Gastrocnemius medialis (tissue), 4 donors: Measurements from ENCODE around the gene RASGEF1C. TPM values are rescaled to one million over a fixed set of nuclear protein-coding genes. Genes with fewer than 3 reads are reported as not detected.

Source experiments
- ATAC-seq, 2 donors: fragments of 150-250 bp; one replicate each; pipeline ENCODE4 v1.9.1; 2016
- DNase-seq, 2 donors: peaks; one replicate each; pipeline ENCODE4 v3.0.0-alpha.2; 2019
- H3K27ac ChIP-seq, 4 donors: fragments of 200-600 bp; sonication (generic); 1 replicate in 1 of 4; 2 replicates in 3 of 4; pipeline ENCODE4 v1.5.1; 2016 to 2018; ENCODE audit warnings: mild to moderate bottlenecking in 2 of 4, moderate library complexity in 1 of 4
- H3K27me3 ChIP-seq, 3 donors: fragments of 200-600 bp; sonication (generic) in 2 of 3; 1 replicate in 1 of 3; 2 replicates in 2 of 3; pipeline versions ENCODE4 v1.5.1 to v1.6.0; 2016 to 2019; ENCODE audit warnings: mild to moderate bottlenecking in 1 of 3, moderate library complexity in 1 of 3
- H3K36me3 ChIP-seq, 2 donors: fragments of 200-600 bp; sonication (generic) in 1 of 2; one replicate each; pipeline ENCODE4 v1.5.1; 2017 to 2018
- H3K4me1 ChIP-seq, 2 donors: fragments of 200-600 bp; sonication (generic) in 1 of 2; one replicate each; pipeline ENCODE4 v1.5.1; 2016 to 2017; ENCODE audit warnings: mild to moderate bottlenecking in 2 of 2
- H3K4me3 ChIP-seq, 4 donors: fragments of 200-600 bp; sonication (generic) in 3 of 4; 1 replicate in 1 of 4; 2 replicates in 3 of 4; pipeline ENCODE4 v1.5.1; 2016 to 2019; ENCODE audit warnings: mild to moderate bottlenecking in 2 of 4
- H3K9me3 ChIP-seq, 3 donors: fragments of 200-600 bp; sonication (generic) in 2 of 3; 1 replicate in 1 of 3; 2 replicates in 2 of 3; pipeline ENCODE4 v1.5.1; 2016 to 2019
- POLR2A ChIP-seq, 2 donors: fragments of 450-650 bp; IDR thresholded peaks; one replicate each; pipeline ENCODE4 v1.6.1; 2017; ENCODE audit warnings: antibody characterized with exemption in 2 of 2, mild to moderate bottlenecking in 2 of 2, moderate library complexity in 2 of 2
- in situ Hi-C, 4 donors: fragments of 200-750 bp; cut with MboI; loops; one replicate each; pipeline versions ENCODE4 v1.15.0 to v1.8.0; 2017; ENCODE audit warnings: low sequenced_read_pairs in 4 of 4
- intact Hi-C: fragments of 100-400 bp; cut with DNase I; formaldehyde crosslinking; loops from one replicate; pipeline ENCODE4 v1.15.1; 2023; ENCODE audit warnings: low total_unique reads
- total RNA-seq, 4 donors: library from RNA; depleted of rRNA; stranded (reverse); fragments of >200 nt; gene quantifications; one replicate each; pipeline versions ENCODE4 v1.1.0 to v1.2.3, GENCODE V29; 2016
- TF ChIP-seq, protein P1 (sequence below), 5 experiments: fragments of 450-650 bp in 3 of 5; fragments of 200-600 bp in 2 of 5; sonication (generic) in 2 of 5; IDR thresholded peaks in 4 of 5; conservative IDR thresholded peaks in 1 of 5; 1 replicate in 4 of 5; 2 replicates in 1 of 5; pipeline ENCODE4 v1.5.1; 2016 to 2019; ENCODE audit warnings: antibody characterized with exemption in 5 of 5, mild to moderate bottlenecking in 3 of 5, moderate library complexity in 3 of 5

Gene RASGEF1C
- total RNA-seq, 4 donors from 2014 or later, result not detected

DNA sequence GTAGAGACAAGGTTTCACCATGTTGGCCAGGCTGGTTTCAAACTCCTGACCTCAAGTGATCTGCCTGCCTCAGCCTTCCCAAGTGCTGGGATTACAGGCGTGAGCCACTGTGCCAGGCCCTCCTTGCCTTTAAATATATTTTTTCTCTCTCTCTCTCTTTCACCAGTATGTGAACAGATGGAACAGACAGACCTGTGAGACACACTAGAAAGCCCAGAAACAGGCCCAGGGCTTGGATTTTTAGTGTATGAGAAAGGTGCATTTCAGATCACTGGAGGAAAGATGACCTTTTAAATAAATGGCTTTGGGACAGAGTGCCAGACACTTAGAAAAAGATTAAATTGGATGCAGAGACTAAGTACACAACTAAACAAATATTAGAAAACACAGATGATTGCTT lies 3.1 kb downstream of the RASGEF1C start:
- in situ Hi-C loops, result no loop called here
- H3K27ac ChIP-seq, result no peak overlapping the region
- intact Hi-C loops, result loop anchor here (5.0 kb wide), 1 partner anchor 79 kb away; no protein-coding TSS in a partner anchor
- ATAC-seq (no peak), DNase-seq (no peak)
- H3K27me3 ChIP-seq, result peaks cover 14 to 19% (median 18%) of the 10 kb centered on the region in 3 donors
- no peaks in the 10 kb centered on the region for H3K4me1 ChIP-seq
- H3K4me3 ChIP-seq, result no peak overlapping the region
- H3K36me3 ChIP-seq, result no peaks in the 10 kb centered on the region
- TF ChIP-seq POLR2A (IDR thresholded peaks at IDR 0.05), result no peak
- TF ChIP-seq, protein P1, sequence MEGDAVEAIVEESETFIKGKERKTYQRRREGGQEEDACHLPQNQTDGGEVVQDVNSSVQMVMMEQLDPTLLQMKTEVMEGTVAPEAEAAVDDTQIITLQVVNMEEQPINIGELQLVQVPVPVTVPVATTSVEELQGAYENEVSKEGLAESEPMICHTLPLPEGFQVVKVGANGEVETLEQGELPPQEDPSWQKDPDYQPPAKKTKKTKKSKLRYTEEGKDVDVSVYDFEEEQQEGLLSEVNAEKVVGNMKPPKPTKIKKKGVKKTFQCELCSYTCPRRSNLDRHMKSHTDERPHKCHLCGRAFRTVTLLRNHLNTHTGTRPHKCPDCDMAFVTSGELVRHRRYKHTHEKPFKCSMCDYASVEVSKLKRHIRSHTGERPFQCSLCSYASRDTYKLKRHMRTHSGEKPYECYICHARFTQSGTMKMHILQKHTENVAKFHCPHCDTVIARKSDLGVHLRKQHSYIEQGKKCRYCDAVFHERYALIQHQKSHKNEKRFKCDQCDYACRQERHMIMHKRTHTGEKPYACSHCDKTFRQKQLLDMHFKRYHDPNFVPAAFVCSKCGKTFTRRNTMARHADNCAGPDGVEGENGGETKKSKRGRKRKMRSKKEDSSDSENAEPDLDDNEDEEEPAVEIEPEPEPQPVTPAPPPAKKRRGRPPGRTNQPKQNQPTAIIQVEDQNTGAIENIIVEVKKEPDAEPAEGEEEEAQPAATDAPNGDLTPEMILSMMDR (IDR thresholded peaks at IDR 0.05 in 4 of 5, conservative IDR thresholded peaks at IDR 0.05 in 1 of 5), result no peak
- no peaks in the 10 kb centered on the region for H3K9me3 ChIP-seq

DNA sequence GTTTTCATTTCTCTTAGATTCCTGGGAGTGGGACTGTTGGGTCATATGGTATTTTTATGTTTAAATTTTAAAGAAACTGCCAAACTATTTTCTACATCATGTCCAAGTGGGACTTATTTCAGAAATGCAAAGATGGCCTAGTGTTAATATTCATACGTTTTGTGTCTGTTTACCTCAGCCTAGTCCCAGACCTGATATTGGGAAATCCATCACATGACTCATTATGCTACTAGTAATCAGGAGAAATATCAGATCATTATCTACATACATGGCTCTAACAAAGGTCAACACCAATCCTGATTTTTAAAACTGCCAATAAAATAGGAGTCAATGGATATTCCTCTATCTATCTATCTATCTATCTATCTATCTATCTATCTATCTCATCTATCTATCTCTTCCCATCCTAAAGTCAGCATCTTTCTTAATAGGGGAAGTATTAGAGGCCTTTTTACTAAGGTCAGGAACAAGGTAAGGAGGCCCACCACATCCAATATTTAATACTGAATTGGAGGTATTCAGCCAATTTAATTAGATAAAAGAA lies 4.7 kb downstream of the RASGEF1C start:
- Histone ChIP-seq H3K27me3 (peaks cover 14 to 18% (median 16%) of the 10 kb centered on the region in 3 donors), H3K9me3 (no peaks in the 10 kb centered on the region), H3K4me1 (no peaks in the 10 kb centered on the region), H3K4me3 (no peak overlapping the region), H3K27ac (no peak overlapping the region), H3K36me3 (no peaks in the 10 kb centered on the region)
- DNase-seq, result no peak
- in situ Hi-C loops, result no loop called here
- TF ChIP-seq, protein P1 (IDR thresholded peaks at IDR 0.05 in 4 of 5, conservative IDR thresholded peaks at IDR 0.05 in 1 of 5), result no peak
- no peak for TF ChIP-seq POLR2A (IDR thresholded peaks at IDR 0.05)
- intact Hi-C loops, result no loop called here
- no peak for ATAC-seq

DNA sequence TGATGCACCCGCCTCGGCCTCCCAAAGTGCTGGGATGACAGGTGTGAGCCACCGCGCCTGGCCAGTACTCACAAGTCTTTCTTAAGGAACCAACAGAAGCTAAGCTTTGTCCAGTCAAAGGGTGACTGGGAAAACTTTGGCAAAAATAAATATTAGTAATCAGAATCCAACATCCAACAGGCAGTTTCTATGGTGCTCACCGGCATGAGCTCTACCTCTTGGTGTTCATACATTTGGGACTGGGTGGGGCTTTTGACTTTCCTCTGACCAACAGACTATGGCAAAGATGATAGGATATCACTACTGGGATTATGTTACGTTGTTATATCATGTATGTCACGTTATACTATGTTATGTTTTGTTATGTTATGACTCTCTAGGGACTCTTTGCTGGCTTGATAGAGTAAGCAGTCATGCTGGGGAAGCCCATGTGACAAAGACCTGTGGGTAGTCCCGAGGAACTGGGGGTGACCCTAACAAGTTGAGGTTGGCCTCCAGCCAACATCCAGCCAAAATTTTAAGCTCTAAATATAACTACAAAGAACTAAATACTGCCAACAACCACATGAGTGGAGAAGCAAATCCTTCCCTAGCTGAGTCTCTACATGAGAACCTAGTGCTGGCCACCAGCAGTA lies 6.0 kb downstream of the RASGEF1C start:
- Histone ChIP-seq H3K4me1 (no peaks in the 10 kb centered on the region), H3K4me3 (no peak overlapping the region), H3K9me3 (no peaks in the 10 kb centered on the region), H3K36me3 (no peaks in the 10 kb centered on the region), H3K27ac (no peak overlapping the region), H3K27me3 (peaks cover 10 to 13% (median 12%) of the 10 kb centered on the region in 3 donors)
- in situ Hi-C loops, result no loop called here
- TF ChIP-seq, protein P1 (IDR thresholded peaks at IDR 0.05 in 4 of 5, conservative IDR thresholded peaks at IDR 0.05 in 1 of 5), result no peak
- no peak for TF ChIP-seq POLR2A (IDR thresholded peaks at IDR 0.05)
- ATAC-seq (no peak), DNase-seq (no peak)
- intact Hi-C loops, result no loop called here

DNA sequence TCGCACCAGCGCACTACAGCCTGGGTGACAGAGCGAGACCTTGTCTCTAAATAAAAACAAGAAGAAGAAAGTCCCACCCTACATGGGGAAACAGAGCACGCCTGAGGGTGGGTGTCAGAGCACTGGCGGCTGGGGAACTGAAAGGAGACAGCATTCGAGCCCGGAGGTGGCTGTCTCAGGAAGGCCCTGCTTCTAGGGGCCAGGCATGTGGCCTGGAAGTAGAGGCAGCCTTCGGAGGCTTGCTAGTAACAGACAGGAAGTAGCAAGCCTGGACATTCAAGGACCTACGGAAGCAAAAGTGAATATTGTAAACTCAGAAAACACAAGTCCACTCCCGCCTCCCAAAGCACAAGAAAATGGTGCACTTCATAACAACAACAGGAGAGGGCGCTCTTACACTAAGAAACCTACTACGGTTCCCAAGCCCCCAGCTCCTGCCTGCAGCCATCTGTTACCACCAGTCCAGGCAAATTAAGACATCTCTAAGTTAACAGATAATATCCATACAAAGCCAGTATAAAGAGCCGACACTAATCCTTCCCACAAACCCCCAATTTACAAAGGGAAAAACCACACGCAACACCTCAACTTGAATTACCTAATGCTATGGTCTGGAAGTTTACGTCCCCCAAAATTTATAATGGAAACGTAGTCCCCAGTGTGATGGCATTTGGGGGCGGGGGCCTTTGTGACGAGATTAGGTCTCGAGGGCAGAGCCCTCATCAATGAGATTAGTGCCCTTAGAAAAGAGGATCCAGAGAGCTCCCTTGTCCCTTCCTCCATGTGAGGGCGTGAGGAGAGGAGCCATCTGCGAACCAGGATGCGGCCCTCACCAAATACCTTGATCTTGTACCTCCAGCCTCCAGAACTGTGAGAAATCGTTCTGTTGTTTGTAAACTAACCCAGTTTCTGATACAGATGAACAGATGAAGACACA lies 7.7 kb downstream of the RASGEF1C start:
- no peaks in the 10 kb centered on the region for H3K36me3 ChIP-seq
- H3K27me3 ChIP-seq, result no peaks in the 10 kb centered on the region
- intact Hi-C loops (no loop called here), in situ Hi-C loops (no loop called here)
- no peak overlapping the region for H3K4me3 ChIP-seq
- no peaks in the 10 kb centered on the region for H3K4me1 ChIP-seq
- H3K9me3 ChIP-seq, result no peaks in the 10 kb centered on the region
- no peak overlapping the region for H3K27ac ChIP-seq
- TF ChIP-seq, protein P1 (IDR thresholded peaks at IDR 0.05 in 4 of 5, conservative IDR thresholded peaks at IDR 0.05 in 1 of 5), result no peak
- TF ChIP-seq POLR2A (IDR thresholded peaks at IDR 0.05), result no peak
- DNase-seq (no peak), ATAC-seq (no peak)
